RKO (cell line): ENCODE data around the gene ADGRD1.
"Not testable (repeated sequence)": the region's sequence is repeated elsewhere in the genome, so short reads cannot be mapped to it uniquely, and the experiment has no call there.

Experiments used
- DNase-seq: peaks from one replicate; pipeline ENCODE4 v3.0.0-alpha.2; 2016; ENCODE audit warnings: low spot score

ADGRD1 gene

GRCh38 chr12:130937546-130937945, 16.2 kb upstream of the ADGRD1 start:
- DNase-seq: not testable (repeated sequence)

GRCh38 chr12:130938186-130938585, 15.5 kb upstream of the ADGRD1 start:
- DNase-seq: no peak

GRCh38 chr12:130944878-130945277, 8.8 kb upstream of the ADGRD1 start:
- no peak for DNase-seq

GRCh38 chr12:130945786-130946492, 7.8 kb upstream of the ADGRD1 start:
- DNase-seq: no peak

- DNase-seq: no peak
Measured at GRCh38 chr12:130947028-130947613, 6.6 kb upstream of the ADGRD1 start.

- no peak for DNase-seq
Measured at GRCh38 chr12:130948136-130948535, 5.6 kb upstream of the ADGRD1 start.

- DNase-seq: no peak
Measured at GRCh38 chr12:130948751-130949150, 5.0 kb upstream of the ADGRD1 start.

GRCh38 chr12:130949806-130950205, 3.9 kb upstream of the ADGRD1 start:
- no peak for DNase-seq

GRCh38 chr12:130951636-130952035, 2.1 kb upstream of the ADGRD1 start:
- no peak for DNase-seq

- DNase-seq: no peak
Measured at GRCh38 chr12:130952171-130952954, 1.3 kb upstream of the ADGRD1 start.

- no peak for DNase-seq
Measured at GRCh38 chr12:130954544-130954831, 781 bp downstream of the ADGRD1 start.

GRCh38 chr12:130955238-130955816, 1.6 kb downstream of the ADGRD1 start:
- no peak for DNase-seq

- no peak for DNase-seq
Measured at GRCh38 chr12:130956009-130956408, 2.3 kb downstream of the ADGRD1 start.

GRCh38 chr12:130956456-130957303, 3.0 kb downstream of the ADGRD1 start:
- DNase-seq: no peak

GRCh38 chr12:130957304-130957621, 3.6 kb downstream of the ADGRD1 start:
- no peak for DNase-seq

GRCh38 chr12:130958557-130959140, 4.9 kb downstream of the ADGRD1 start:
- no peak for DNase-seq

GRCh38 chr12:130959632-130960031, 5.9 kb downstream of the ADGRD1 start:
- no peak for DNase-seq

- DNase-seq: no peak
Measured at GRCh38 chr12:130960058-130960457, 6.4 kb downstream of the ADGRD1 start.

- DNase-seq: no peak
Measured at GRCh38 chr12:130960787-130961186, 7.1 kb downstream of the ADGRD1 start.

- no peak for DNase-seq
Measured at GRCh38 chr12:130961921-130962451, 8.3 kb downstream of the ADGRD1 start.

GRCh38 chr12:130965214-130965613, 11.5 kb downstream of the ADGRD1 start:
- no peak for DNase-seq

GRCh38 chr12:130965668-130966067, 12.0 kb downstream of the ADGRD1 start:
- no peak for DNase-seq
